Keratinocyte (primary cell): ENCODE measurements around the gene ASB4.

ENCODE experiments used
- CTCF ChIP-seq, 3 experiments: IDR thresholded peaks in 1 of 3; conservative IDR thresholded peaks in 1 of 3; optimal IDR thresholded peaks in 1 of 3; 2 replicates in 2 of 3; 3 replicates in 1 of 3; pipeline versions ENCODE3 to v1.5.1; 2011; ENCODE audit warnings: low read length in 3 of 3, mild to moderate bottlenecking in 3 of 3, moderate library complexity in 2 of 3, control low read depth in 1 of 3, inconsistent platforms in 1 of 3; ENCODE audit not compliant: insufficient read depth in 2 of 3; ENCODE audit errors: extremely low read depth in 1 of 3
- EZH2 ChIP-seq: IDR thresholded peaks from one replicate; pipeline ENCODE4 v1.6.1; 2012; ENCODE audit warnings: inconsistent platforms, mild to moderate bottlenecking, low read length, moderate library complexity

- TF ChIP-seq CTCF (optimal IDR thresholded peaks at IDR 0.05 in 1 of 3, IDR thresholded peaks at IDR 0.05 in 1 of 3, conservative IDR thresholded peaks at IDR 0.05 in 1 of 3; ENCODE audit: extremely low read depth in 1 of 3, insufficient read depth in 2 of 3, low read length in 3 of 3) = no peak
- no peak for TF ChIP-seq EZH2
Observed at GRCh38 chr7:95583834-95584621, 98.3 kb downstream of the ASB4 start.
